HCT116 (cell line): ENCODE data around the gene TMEM63A. TPM values are rescaled to one million over a fixed set of nuclear protein-coding genes. Genes with fewer than 3 reads are reported as not detected.

Experiments
- ATAC-seq: fragments of 200-7000 bp; cut with Tn5 transposase; 2 replicates; pipeline ENCODE4 v1.9.1; 2020; ENCODE audit warnings: mild to moderate bottlenecking, moderate library complexity
- BruUV-seq: library from RNA; stranded (reverse); fragments of 400-500 nt; replicated peaks from 2 replicates; lab custom pipeline; 2021; lab: Mats Ljungman, UMichigan
- CTCF ChIA-PET: fragments of 300-600 bp; sonication (Branson Sonifier 250); formaldehyde crosslinking; loops from one replicate; lab custom pipeline; 2021; ENCODE audit warnings: antibody characterized with exemption; lab: Charles Lee
- POLR2A ChIA-PET: fragments of 300-600, 350-600 bp; sonication (Branson Sonifier 250); formaldehyde crosslinking; loops from one replicate; lab custom pipeline; 2021; ENCODE audit warnings: antibody characterized with exemption; lab: Charles Lee
- RAD21 ChIA-PET, 2 experiments: fragments of 300-600 bp; sonication (Branson Sonifier 250); formaldehyde crosslinking; loops; one replicate each; lab custom pipeline; 2023; ENCODE audit warnings: low total read pairs in 2 of 2; ENCODE audit not compliant: uncharacterized antibody in 2 of 2, unreplicated experiment in 2 of 2, low non-redundant PET in 1 of 2; lab: Charles Lee
- DNase-seq: peaks from one replicate; pipeline ENCODE4 v3.0.0-alpha.2; 2010; ENCODE audit warnings: low read depth, low spot score
- H2AFZ ChIP-seq: fragments of 200-600 bp; shearing (Covaris generic), sonication (generic); 2 replicates; pipeline ENCODE4 v1.6.1; 2017; ENCODE audit warnings: low read depth, mixed run types, mixed read lengths, antibody characterized with exemption, low read length; ENCODE audit not compliant: poor library complexity, severe bottlenecking
- H3K27ac ChIP-seq: 2 replicates; pipeline ENCODE4 v1.5.1; 2012; ENCODE audit warnings: low read depth, low read length
- H3K27me3 ChIP-seq: fragments of 200-600 bp; sonication (generic); 2 replicates; pipeline ENCODE4 v1.6.1; 2016; ENCODE audit warnings: mixed run types, low read length, mixed read lengths; ENCODE audit not compliant: insufficient read depth
- H3K36me3 ChIP-seq, 2 experiments: fragments of 200-500 bp in 1 of 2; fragments of 200-600 bp in 1 of 2; sonication (Bioruptor generic) in 1 of 2; sonication (generic) in 1 of 2; 2 replicates each; pipeline versions ENCODE4 v1.5.1 to v1.6.1; 2014 to 2016; ENCODE audit warnings: low read length in 2 of 2, inconsistent platforms in 1 of 2, mixed read lengths in 1 of 2, mixed run types in 1 of 2; ENCODE audit not compliant: insufficient read depth in 2 of 2, control insufficient read depth in 1 of 2
- H3K4me1 ChIP-seq, 2 experiments: fragments of 200-600 bp in 1 of 2; sonication (generic) in 1 of 2; 2 replicates each; pipeline versions ENCODE4 v1.5.1 to v1.6.1; 2012 to 2017; ENCODE audit warnings: low read length in 2 of 2, inconsistent platforms in 1 of 2, mild to moderate bottlenecking in 1 of 2, mixed read lengths in 1 of 2, mixed run types in 1 of 2, moderate library complexity in 1 of 2; ENCODE audit not compliant: insufficient read depth in 2 of 2, control insufficient read depth in 1 of 2
- H3K4me2 ChIP-seq: fragments of 200-600 bp; sonication (generic); 2 replicates; pipeline ENCODE4 v1.6.1; 2017; ENCODE audit warnings: mixed run types, low read length, mixed read lengths
- H3K4me3 ChIP-seq, 2 experiments: fragments of 200-600 bp in 1 of 2; sonication (generic) in 1 of 2; replicated peaks in 1 of 2; 2 replicates each; pipeline ENCODE4 v1.5.1; 2011 to 2016; ENCODE audit warnings: low read length in 2 of 2, control low read depth in 1 of 2, low read depth in 1 of 2, mild to moderate bottlenecking in 1 of 2, mixed read lengths in 1 of 2, mixed run types in 1 of 2
- H3K79me2 ChIP-seq: fragments of 200-600 bp; sonication (generic); 2 replicates; pipeline ENCODE4 v1.6.1; 2017; ENCODE audit warnings: mild to moderate bottlenecking, mixed run types, low read length, moderate library complexity, mixed read lengths; ENCODE audit not compliant: insufficient read depth
- H3K9ac ChIP-seq: fragments of 200-600 bp; sonication (generic); 2 replicates; pipeline ENCODE4 v1.6.1; 2016; ENCODE audit warnings: low read length, mixed read lengths
- H3K9me2 ChIP-seq: fragments of 200-600 bp; sonication (generic), shearing (Covaris generic); 2 replicates; pipeline ENCODE4 v1.6.1; 2017; ENCODE audit warnings: mixed run types, mild to moderate bottlenecking, moderate library complexity; ENCODE audit not compliant: insufficient read depth
- H3K9me3 ChIP-seq, 2 experiments: fragments of 200-500 bp in 1 of 2; fragments of 200-600 bp in 1 of 2; sonication (Bioruptor generic) in 1 of 2; sonication (generic) in 1 of 2; 2 replicates each; pipeline ENCODE4 v1.6.1; 2014 to 2017; ENCODE audit warnings: low read length in 2 of 2, mixed read lengths in 2 of 2, inconsistent platforms in 1 of 2, low read depth in 1 of 2, mild to moderate bottlenecking in 1 of 2, mixed run types in 1 of 2, moderate library complexity in 1 of 2; ENCODE audit not compliant: control insufficient read depth in 1 of 2, insufficient read depth in 1 of 2
- H4K20me1 ChIP-seq: fragments of 200-600 bp; sonication (generic), shearing (Covaris generic); 2 replicates; pipeline ENCODE4 v1.6.1; 2017; ENCODE audit warnings: mixed run types, mild to moderate bottlenecking, moderate library complexity; ENCODE audit not compliant: insufficient read depth
- CBX3 ChIP-seq: IDR thresholded peaks from 2 replicates; pipeline ENCODE4 v1.6.1; 2012; ENCODE audit warnings: low read depth
- CTCF ChIP-seq, 3 experiments: fragments of 200-600 bp in 1 of 3; sonication (generic) in 1 of 3; IDR thresholded peaks in 2 of 3; conservative IDR thresholded peaks in 1 of 3; 2 replicates each; pipeline ENCODE4 v1.5.1; 2012 to 2017; ENCODE audit warnings: low read depth in 2 of 3, low read length in 2 of 3, antibody characterized with exemption in 1 of 3, borderline replicate concordance in 1 of 3, control low read depth in 1 of 3, mild to moderate bottlenecking in 1 of 3, mixed read lengths in 1 of 3, mixed run types in 1 of 3, moderate library complexity in 1 of 3; ENCODE audit not compliant: insufficient read depth in 1 of 3
- ELF1 ChIP-seq: IDR thresholded peaks from 2 replicates; pipeline ENCODE4 v1.6.1; 2012; ENCODE audit warnings: low read depth, borderline replicate concordance
- EZH2phosphoT487 ChIP-seq: fragments of 200-600 bp; IDR thresholded peaks from 2 replicates; pipeline ENCODE4 v1.6.1; 2018; ENCODE audit warnings: antibody characterized with exemption, borderline replicate concordance
- FOSL1 ChIP-seq: IDR thresholded peaks from 2 replicates; pipeline ENCODE4 v1.6.1; 2012; ENCODE audit warnings: low read depth
- MAX ChIP-seq: IDR thresholded peaks from 2 replicates; pipeline ENCODE4 v1.6.1; 2012
- POLR2AphosphoS5 ChIP-seq: IDR thresholded peaks from 2 replicates; pipeline ENCODE4 v1.6.1; 2011; ENCODE audit warnings: mild to moderate bottlenecking, low read depth, low read length, moderate library complexity
- RAD21 ChIP-seq: IDR thresholded peaks from 2 replicates; pipeline ENCODE4 v1.6.1; 2012; ENCODE audit warnings: low read depth, mild to moderate bottlenecking
- SIN3A ChIP-seq: IDR thresholded peaks from 2 replicates; pipeline ENCODE4 v1.6.1; 2012; ENCODE audit warnings: low read depth
- ZBTB33 ChIP-seq: IDR thresholded peaks from 2 replicates; pipeline ENCODE4 v1.6.1; 2011; ENCODE audit warnings: mild to moderate bottlenecking, low read length, moderate library complexity; ENCODE audit not compliant: insufficient replicate concordance; ENCODE audit errors: extremely low read depth
- intact Hi-C: fragments of 100-400 bp; cut with micrococcal nuclease; formaldehyde crosslinking; loops from 2 replicates; pipeline ENCODE4 v1.10.0; 2022
- total RNA-seq: library from RNA; stranded (reverse); gene quantifications from one replicate; pipeline ENCODE4 v1.2.1, GENCODE V29; 2021; ENCODE audit not compliant: unreplicated experiment

Gene TMEM63A
- total RNA-seq, 1 experiment from 2014 or later = 24.4 TPM

- Histone ChIP-seq H3K4me1 (0 out of 4 replicates have a peak, but pooled peaks cover 0 to 3% of the 10 kb centered on the region in 2 experiments), H3K27ac (no peak overlapping the region), H3K9me3 (no peaks in the 10 kb centered on the region), H3K4me2 (no peak overlapping the region), H2AFZ (no peak overlapping the region), H3K36me3 (peaks cover 0 to 7% of the 10 kb centered on the region in 2 experiments; a peak in 2 of 4 replicates), H3K9ac (no peak overlapping the region), H3K4me3 (no peak overlapping the region), H4K20me1 (no peaks in the 10 kb centered on the region), H3K9me2 (no peaks in the 10 kb centered on the region), H3K27me3 (no peaks in the 10 kb centered on the region), H3K79me2 (no peaks in the 10 kb centered on the region)
- TF ChIP-seq ELF1 (no peak), POLR2AphosphoS5 (0 out of 2 replicates have a peak, but pooled peaks have one; percentile 11)
- ChIA-PET RAD21 (no interaction called here), POLR2A (no interaction called here), CTCF (interaction anchor here (2.0 kb wide), 1 partner anchor 369 kb away, joined by 8 read pairs; no protein-coding TSS in a partner anchor)
- no peak for DNase-seq
- intact Hi-C loops = loop anchor here (1.0 to 10.0 kb wide), 4 partner anchors 38 to 369 kb away; partner anchors contain the start of genes SRP9 and TMEM63A
- ATAC-seq = no peak
- BruUV-seq = no TSS peak
Observed at GRCh38 chr1:225844236-225845061, 37.7 kb downstream of the TMEM63A start.

GRCh38 chr1:225843426-225843795, 38.8 kb downstream of the TMEM63A start:
- no peak for DNase-seq
- Histone ChIP-seq H3K4me1 (0 out of 4 replicates have a peak, but pooled peaks cover 0 to 3% of the 10 kb centered on the region in 2 experiments), H3K79me2 (no peaks in the 10 kb centered on the region), H3K4me2 (no peak overlapping the region), H3K4me3 (no peak overlapping the region), H3K9me3 (no peaks in the 10 kb centered on the region), H4K20me1 (no peaks in the 10 kb centered on the region), H3K27me3 (no peaks in the 10 kb centered on the region), H3K9ac (no peak overlapping the region), H3K9me2 (no peaks in the 10 kb centered on the region), H2AFZ (no peak overlapping the region), H3K27ac (no peak overlapping the region), H3K36me3 (peaks cover 0 to 7% of the 10 kb centered on the region in 2 experiments; a peak in 2 of 4 replicates)
- ChIA-PET RAD21 (no interaction called here), CTCF (no interaction called here), POLR2A (interaction anchor here (0.5 kb wide), 1 partner anchor 1623 kb away, joined by 3 read pairs; no protein-coding TSS in a partner anchor)
- intact Hi-C loops = loop anchor here (10.0 kb wide), 1 partner anchor 289 kb away; no protein-coding TSS in a partner anchor
- TF ChIP-seq ZBTB33 (no peak), CTCF (IDR thresholded peaks at IDR 0.05 in 2 of 3, conservative IDR thresholded peaks at IDR 0.05 in 1 of 3; ENCODE audit: borderline replicate concordance in 1 of 3, insufficient read depth in 1 of 3, low read depth in 2 of 3, low read length in 2 of 3) (no peak), EZH2phosphoT487 (no peak), RAD21 (no peak), CBX3 (no peak), ELF1 (no peak), SIN3A (no peak), POLR2AphosphoS5 (no peak), MAX (no peak), FOSL1 (no peak)
- BruUV-seq = no TSS peak
- ATAC-seq = no peak
